Measurements from ENCODE around the gene RBM26. TPM values are rescaled to one million over a fixed set of nuclear protein-coding genes. Genes with fewer than 3 reads are reported as not detected.

The RBM26 gene
- total and polyA plus RNA-seq, 2 experiments from 2014 or later: 22.9 to 41.3 TPM

- DNase-seq (ENCODE audit: low read depth in 1 of 2, low spot score in 1 of 2): no peak
- Histone ChIP-seq H3K4me3 (no peak overlapping the region), H3K4me1 (ENCODE audit: low read depth) (peaks cover 9% of the 10 kb centered on the region), H3K27me3 (no peaks in the 10 kb centered on the region), H3K27ac (no peak overlapping the region), H3K9me3 (ENCODE audit: low read depth) (no peaks in the 10 kb centered on the region), H3K36me3 (no peaks in the 10 kb centered on the region)
- TF ChIP-seq CTCF (IDR thresholded peaks at IDR 0.05; ENCODE audit: low read depth, low read length): no peak
Measured at GRCh38 chr13:79398127-79398526, 7.9 kb downstream of the RBM26 start.

DNA sequence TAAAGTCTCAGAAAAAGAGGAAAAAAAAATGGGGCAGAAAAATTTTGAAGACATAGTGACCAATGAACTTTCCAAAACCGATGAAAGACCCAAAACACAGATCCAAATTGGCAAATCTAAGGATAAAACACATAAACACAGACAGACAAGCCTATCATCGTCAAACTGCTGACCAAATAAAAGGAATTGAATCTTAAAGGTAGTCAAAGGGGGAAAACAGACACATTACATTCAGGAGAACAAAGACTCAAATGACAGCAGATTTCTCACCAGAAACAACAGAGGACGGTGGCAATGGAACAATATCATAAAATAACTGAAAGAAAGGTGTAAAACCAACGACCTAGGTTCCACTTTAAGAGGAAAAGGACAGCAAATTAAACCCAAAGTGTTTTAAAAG lies 10.2 kb downstream of the RBM26 start:
- Histone ChIP-seq H3K4me3 (no peak overlapping the region), H3K27ac (no peak overlapping the region), H3K27me3 (no peaks in the 10 kb centered on the region), H3K36me3 (no peaks in the 10 kb centered on the region), H3K4me1 (ENCODE audit: low read depth) (no peaks in the 10 kb centered on the region), H3K9me3 (ENCODE audit: low read depth) (no peaks in the 10 kb centered on the region)
- no peak for TF ChIP-seq CTCF (IDR thresholded peaks at IDR 0.05; ENCODE audit: low read depth, low read length)
- DNase-seq (ENCODE audit: low read depth in 1 of 2, low spot score in 1 of 2): no peak

DNA sequence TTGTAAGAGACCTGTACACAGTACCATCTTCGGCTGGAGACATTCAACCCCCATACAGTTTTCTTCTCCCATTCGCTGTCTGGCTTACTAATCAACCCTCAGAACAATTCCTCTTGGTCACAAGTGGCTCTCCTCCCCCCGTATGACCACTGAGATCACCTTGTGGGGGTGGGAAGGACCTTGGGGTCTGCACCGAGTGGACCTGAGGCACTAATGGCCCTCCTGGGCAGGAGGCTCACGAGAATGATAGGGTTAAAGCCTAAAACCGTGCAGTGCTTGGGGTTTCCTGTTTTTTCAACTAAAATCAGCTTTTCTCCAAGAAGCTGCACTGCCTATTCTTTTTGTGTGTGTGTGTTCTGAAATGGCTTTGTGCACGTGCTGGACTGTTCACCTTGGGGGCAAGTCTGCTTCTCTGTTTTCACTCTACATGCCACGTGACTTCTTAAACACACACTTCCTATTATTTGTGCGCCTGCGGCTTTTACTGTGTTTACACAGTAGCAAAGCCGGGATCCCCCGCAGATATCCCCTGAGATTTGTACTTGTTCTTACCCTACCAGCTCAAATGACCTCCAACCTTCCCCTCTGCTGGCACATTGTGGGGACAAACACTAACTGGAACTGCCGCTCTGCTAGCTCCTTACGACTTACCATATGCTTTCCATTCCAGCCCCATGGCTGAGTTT lies 12.3 kb downstream of the RBM26 start:
- Histone ChIP-seq H3K4me1 (ENCODE audit: low read depth) (no peaks in the 10 kb centered on the region), H3K9me3 (ENCODE audit: low read depth) (no peaks in the 10 kb centered on the region), H3K36me3 (no peaks in the 10 kb centered on the region), H3K27ac (peak overlapping the region; percentile 56), H3K4me3 (no peak overlapping the region), H3K27me3 (no peaks in the 10 kb centered on the region)
- DNase-seq (ENCODE audit: low read depth in 1 of 2, low spot score in 1 of 2): no peak
- TF ChIP-seq CTCF (IDR thresholded peaks at IDR 0.05; ENCODE audit: low read depth, low read length): no peak

DNA sequence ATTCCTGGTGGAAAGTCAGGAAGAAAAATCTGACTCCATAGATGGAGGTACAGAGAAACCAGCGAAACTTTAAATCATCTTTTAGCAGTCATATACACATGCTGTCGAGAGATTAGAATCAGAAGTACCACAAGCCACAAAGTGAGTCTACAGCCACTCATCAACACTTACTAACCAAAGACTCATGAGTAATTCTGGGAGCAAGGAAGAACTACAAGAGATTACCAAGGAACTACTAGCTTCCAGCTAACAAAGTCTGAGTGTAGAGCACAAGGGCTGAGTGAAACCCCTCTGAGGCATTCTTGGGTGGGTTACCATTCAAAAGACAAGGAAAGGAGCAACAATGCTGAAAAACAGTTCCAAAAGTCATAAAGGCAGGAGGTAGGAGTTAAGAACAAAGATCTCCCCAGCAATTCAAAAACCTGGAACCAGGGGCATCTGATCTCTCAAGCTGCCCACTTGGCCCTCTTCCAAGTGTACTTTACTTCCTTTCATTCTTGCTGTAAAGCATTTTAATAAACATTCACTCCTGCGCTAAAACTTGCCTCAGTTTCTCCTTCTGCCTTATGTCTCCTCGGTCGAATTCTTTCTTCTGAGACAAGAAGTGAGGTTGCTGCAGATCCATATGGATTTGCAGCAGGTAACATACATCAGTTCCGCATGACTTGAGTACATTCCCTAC lies 13.0 kb downstream of the RBM26 start:
- Histone ChIP-seq H3K27me3 (no peaks in the 10 kb centered on the region), H3K27ac (peak overlapping the region; percentile 56), H3K4me1 (ENCODE audit: low read depth) (no peaks in the 10 kb centered on the region), H3K36me3 (no peaks in the 10 kb centered on the region), H3K9me3 (ENCODE audit: low read depth) (no peaks in the 10 kb centered on the region), H3K4me3 (no peak overlapping the region)
- peak in 1 of 2 donors; percentile 50 for DNase-seq (ENCODE audit: low read depth in 1 of 2, low spot score in 1 of 2)
- no peak for TF ChIP-seq CTCF (IDR thresholded peaks at IDR 0.05; ENCODE audit: low read depth, low read length)

DNA sequence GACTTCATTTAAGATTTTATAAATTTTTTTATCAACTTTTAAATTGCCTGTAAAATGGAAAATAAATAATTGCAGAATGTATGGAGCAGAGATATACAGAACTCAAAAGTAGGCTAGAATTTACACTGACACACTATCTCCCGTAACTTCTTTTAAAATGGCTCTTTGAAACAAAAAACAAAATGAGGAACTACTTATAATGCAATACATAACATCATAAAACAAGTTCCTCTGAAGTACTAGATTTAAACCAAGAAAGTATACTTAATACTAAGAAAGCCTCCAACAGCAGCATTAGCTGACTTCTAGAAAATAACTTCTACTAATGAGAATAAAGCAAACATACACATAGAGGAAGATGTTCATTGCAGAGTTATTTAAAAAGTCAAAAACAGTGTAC lies 17.0 kb downstream of the RBM26 start:
- no peak overlapping the region for H3K27ac ChIP-seq

More for the DNA sequence above, 17.0 kb downstream of the RBM26 start:
- Histone ChIP-seq H3K4me3 (no peak overlapping the region), H3K36me3 (no peaks in the 10 kb centered on the region), H3K27me3 (no peaks in the 10 kb centered on the region), H3K9me3 (ENCODE audit: low read depth) (no peaks in the 10 kb centered on the region), H3K4me1 (ENCODE audit: low read depth) (peaks cover 6% of the 10 kb centered on the region)
- DNase-seq (ENCODE audit: low read depth in 1 of 2, low spot score in 1 of 2): no peak
- TF ChIP-seq CTCF (IDR thresholded peaks at IDR 0.05; ENCODE audit: low read depth, low read length): no peak

All from cardiac muscle cell (in vitro differentiated cells and primary cell).